HepG2 (cell line): ENCODE data around the gene STX2.

ENCODE experiments used
- CAMTA2 ChIP-seq: sonication (generic); formaldehyde crosslinking; IDR thresholded peaks from 2 replicates; pipeline ENCODE4 v1.4.0; 2020; ENCODE audit warnings: mild to moderate bottlenecking, missing genetic modification reagents, borderline replicate concordance
- CEBPG ChIP-seq: IDR thresholded peaks from 2 replicates; pipeline ENCODE4 v1.6.1; 2016
- CTCF ChIP-seq: sonication (generic); formaldehyde crosslinking; IDR thresholded peaks from 2 replicates; pipeline ENCODE4 v1.5.0; 2020; ENCODE audit warnings: mild to moderate bottlenecking, missing genetic modification reagents, moderate library complexity
- ESRRA ChIP-seq: sonication (generic); formaldehyde crosslinking; IDR thresholded peaks from 2 replicates; pipeline ENCODE4 v1.5.1; 2020; ENCODE audit warnings: mild to moderate bottlenecking, low read depth, missing genetic modification reagents
- HIVEP1 ChIP-seq: sonication (generic); formaldehyde crosslinking; IDR thresholded peaks from 2 replicates; pipeline ENCODE4 v1.4.0; 2020; ENCODE audit warnings: mild to moderate bottlenecking, missing genetic modification reagents
- RAD21 ChIP-seq: fragments of 450-650 bp; formaldehyde crosslinking; IDR thresholded peaks from 2 replicates; pipeline ENCODE4 v1.5.0; 2020; ENCODE audit warnings: mild to moderate bottlenecking
- ZNF547 ChIP-seq: sonication (generic); formaldehyde crosslinking; IDR thresholded peaks from 2 replicates; pipeline ENCODE4 v1.5.1; 2020; ENCODE audit warnings: mild to moderate bottlenecking, missing genetic modification reagents
- ZNF550 ChIP-seq: sonication (generic); formaldehyde crosslinking; IDR thresholded peaks from 2 replicates; pipeline ENCODE4 v1.4.0; 2020; ENCODE audit warnings: mild to moderate bottlenecking, missing genetic modification reagents, borderline replicate concordance
- ZSCAN29 ChIP-seq: sonication (generic); formaldehyde crosslinking; conservative IDR thresholded peaks from 2 replicates; pipeline ENCODE4 v1.4.0; 2020; ENCODE audit warnings: mild to moderate bottlenecking, missing genetic modification reagents
- TF ChIP-seq, protein P1 (sequence below): sonication (generic); formaldehyde crosslinking; IDR thresholded peaks from 2 replicates; pipeline ENCODE4 v1.4.0; 2020; ENCODE audit warnings: missing genetic modification reagents
- TF ChIP-seq, protein P2 (sequence below): IDR thresholded peaks from 2 replicates; pipeline ENCODE4 v1.6.1; 2018; ENCODE audit warnings: missing genetic modification reagents, mild to moderate bottlenecking, missing compliant biosample characterization

DNA sequence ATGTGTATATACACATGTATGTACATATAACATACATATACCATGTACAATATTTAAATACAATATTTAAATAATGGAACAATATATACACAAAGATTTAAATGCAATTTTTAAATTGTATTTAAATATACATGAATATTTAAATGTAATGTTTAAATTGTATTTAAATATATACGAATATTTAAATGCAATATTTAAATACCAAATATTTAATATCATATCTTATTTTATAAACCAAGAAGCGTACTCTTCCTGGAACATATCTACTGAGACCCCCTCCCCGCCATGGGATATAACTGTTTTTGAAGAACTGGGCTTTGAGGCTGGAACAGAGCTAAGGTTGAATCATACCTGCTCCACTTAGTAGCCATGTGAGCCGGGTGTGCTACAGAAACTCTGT lies 93.1 kb downstream of the STX2 start:
- TF ChIP-seq ZNF547, result no peak
- TF ChIP-seq ESRRA (CRISPR knock-in tag), result no peak
- TF ChIP-seq, protein P1, sequence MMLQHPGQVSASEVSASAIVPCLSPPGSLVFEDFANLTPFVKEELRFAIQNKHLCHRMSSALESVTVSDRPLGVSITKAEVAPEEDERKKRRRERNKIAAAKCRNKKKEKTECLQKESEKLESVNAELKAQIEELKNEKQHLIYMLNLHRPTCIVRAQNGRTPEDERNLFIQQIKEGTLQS (CRISPR knock-in tag), result no peak
- TF ChIP-seq ZSCAN29, result no peak
- no peak for TF ChIP-seq HIVEP1 (CRISPR knock-in tag)
- no peak for TF ChIP-seq CEBPG (CRISPR knock-in tag)
- TF ChIP-seq, protein P2, sequence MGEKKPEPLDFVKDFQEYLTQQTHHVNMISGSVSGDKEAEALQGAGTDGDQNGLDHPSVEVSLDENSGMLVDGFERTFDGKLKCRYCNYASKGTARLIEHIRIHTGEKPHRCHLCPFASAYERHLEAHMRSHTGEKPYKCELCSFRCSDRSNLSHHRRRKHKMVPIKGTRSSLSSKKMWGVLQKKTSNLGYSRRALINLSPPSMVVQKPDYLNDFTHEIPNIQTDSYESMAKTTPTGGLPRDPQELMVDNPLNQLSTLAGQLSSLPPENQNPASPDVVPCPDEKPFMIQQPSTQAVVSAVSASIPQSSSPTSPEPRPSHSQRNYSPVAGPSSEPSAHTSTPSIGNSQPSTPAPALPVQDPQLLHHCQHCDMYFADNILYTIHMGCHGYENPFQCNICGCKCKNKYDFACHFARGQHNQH (CRISPR knock-in tag), result no peak
- no peak for TF ChIP-seq CTCF (CRISPR knock-in tag)
- no peak for TF ChIP-seq RAD21
- TF ChIP-seq ZNF550 (CRISPR knock-in tag), result no peak
- TF ChIP-seq CAMTA2 (CRISPR knock-in tag), result no peak
